Fibroblast of mammary gland (primary cell): Measurements from ENCODE around the gene RFC3.
A peak's percentile ranks its signal among the peaks of the same experiment; 100 is the strongest.

ENCODE experiments used
- DNase-seq: peaks from one replicate; pipeline ENCODE4 v3.0.0-alpha.2; 2010; ENCODE audit warnings: low read depth
- H3K4me3 ChIP-seq: 2 replicates; pipeline ENCODE4 v1.5.1; 2011; ENCODE audit warnings: low read depth, mild to moderate bottlenecking, low read length, moderate library complexity; ENCODE audit not compliant: control insufficient read depth
- CTCF ChIP-seq: conservative IDR thresholded peaks from 2 replicates; pipeline ENCODE4 v1.5.1; 2011; ENCODE audit warnings: low read depth, low read length, inconsistent platforms; ENCODE audit not compliant: control insufficient read depth, insufficient read depth

Gene RFC3

GRCh38 chr13:33815011-33815550 lies 2.9 kb upstream of the RFC3 start:
- no peak for DNase-seq
- TF ChIP-seq CTCF, result no peak
- H3K4me3 ChIP-seq, result no peak overlapping the region

GRCh38 chr13:33816912-33817311 lies 1.0 kb upstream of the RFC3 start:
- DNase-seq, result no peak
- H3K4me3 ChIP-seq, result no peak overlapping the region

DNA sequence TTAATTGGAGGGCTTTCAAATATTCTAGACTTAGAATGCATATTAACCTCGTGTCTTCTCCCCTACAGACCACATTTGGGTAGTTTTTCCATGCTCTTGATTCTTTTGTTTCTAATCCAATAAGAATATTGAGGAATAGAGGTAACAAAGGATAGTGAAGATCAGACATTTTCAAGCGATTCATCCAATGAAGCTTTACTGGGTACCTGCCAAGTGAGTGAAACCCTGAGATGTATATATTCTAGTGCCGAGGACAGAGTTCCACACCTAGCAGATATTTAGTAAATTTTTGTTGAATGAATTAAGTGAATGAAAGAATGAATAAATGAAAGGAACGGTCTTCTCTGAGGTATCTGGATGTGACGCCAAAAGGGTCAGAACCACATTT lies 442 bp upstream of the RFC3 start:
- no peak for TF ChIP-seq CTCF
- peak overlapping the region; percentile 79 for H3K4me3 ChIP-seq
- DNase-seq, result no peak

More at GRCh38 chr13:33816912-33817311, 1.0 kb upstream of the RFC3 start:
- TF ChIP-seq CTCF, result no peak

DNA sequence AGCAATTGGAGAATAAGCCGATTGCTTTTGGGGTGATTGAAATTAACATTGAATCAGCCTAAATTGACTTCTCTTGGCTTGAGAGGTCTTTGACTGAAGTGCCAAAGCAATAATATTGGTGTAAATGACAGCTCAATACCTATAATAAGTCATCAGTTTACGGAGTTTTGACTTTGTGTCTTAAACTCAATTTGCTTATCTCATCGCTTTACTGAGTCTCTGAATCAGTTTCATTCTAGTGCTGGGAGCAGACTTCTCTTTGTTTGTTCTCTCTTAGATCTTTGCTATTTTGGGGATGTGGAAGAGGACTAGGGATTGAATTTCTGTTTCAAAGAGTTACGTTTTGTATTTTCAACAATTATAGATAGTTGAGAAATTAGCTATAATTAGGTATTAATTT lies 7.1 kb downstream of the RFC3 start:
- no peak for DNase-seq
- TF ChIP-seq CTCF, result no peak
- no peak overlapping the region for H3K4me3 ChIP-seq

DNA sequence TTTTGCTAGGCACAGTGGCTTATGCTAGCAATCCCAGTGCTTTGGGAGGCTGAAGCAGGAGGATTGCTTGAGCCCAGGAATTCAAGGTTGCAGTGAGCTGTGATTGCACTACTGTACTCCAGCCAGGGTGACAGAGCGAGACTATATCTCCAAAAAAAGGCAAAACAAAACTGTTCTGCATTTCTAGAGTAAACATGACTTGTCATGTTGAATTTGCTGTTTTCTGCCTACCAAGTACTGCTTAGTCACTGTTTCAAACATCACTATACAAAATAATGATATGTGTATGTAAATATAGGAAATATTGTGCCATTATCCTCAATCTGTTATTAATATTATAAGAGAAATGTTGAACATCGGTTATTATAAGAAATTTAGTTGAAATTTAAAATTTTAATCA lies 9.2 kb downstream of the RFC3 start:
- no peak for TF ChIP-seq CTCF
- no peak for DNase-seq
- H3K4me3 ChIP-seq, result no peak overlapping the region

GRCh38 chr13:33828431-33829129 lies 10.6 kb downstream of the RFC3 start:
- DNase-seq, result no peak
- TF ChIP-seq CTCF, result no peak

More at GRCh38 chr13:33828431-33829129, 10.6 kb downstream of the RFC3 start:
- no peak overlapping the region for H3K4me3 ChIP-seq
